Peyer's patch (tissue), 4 donors: ENCODE measurements around the gene BCKDK.

ENCODE experiments used
- POLR2A ChIP-seq, 2 donors: fragments of 450-650 bp; IDR thresholded peaks; one replicate each; pipeline ENCODE4 v1.5.1; 2017; ENCODE audit warnings: antibody characterized with exemption in 2 of 2, mild to moderate bottlenecking in 2 of 2, moderate library complexity in 2 of 2
- TF ChIP-seq, protein P1 (sequence below), 6 experiments: fragments of 450-650 bp in 4 of 6; fragments of 200-600 bp in 2 of 6; sonication (generic) in 1 of 6; IDR thresholded peaks; one replicate each; pipeline ENCODE4 v1.5.1; 2017 to 2019; ENCODE audit warnings: antibody characterized with exemption in 6 of 6, mild to moderate bottlenecking in 3 of 6, moderate library complexity in 1 of 6

DNA sequence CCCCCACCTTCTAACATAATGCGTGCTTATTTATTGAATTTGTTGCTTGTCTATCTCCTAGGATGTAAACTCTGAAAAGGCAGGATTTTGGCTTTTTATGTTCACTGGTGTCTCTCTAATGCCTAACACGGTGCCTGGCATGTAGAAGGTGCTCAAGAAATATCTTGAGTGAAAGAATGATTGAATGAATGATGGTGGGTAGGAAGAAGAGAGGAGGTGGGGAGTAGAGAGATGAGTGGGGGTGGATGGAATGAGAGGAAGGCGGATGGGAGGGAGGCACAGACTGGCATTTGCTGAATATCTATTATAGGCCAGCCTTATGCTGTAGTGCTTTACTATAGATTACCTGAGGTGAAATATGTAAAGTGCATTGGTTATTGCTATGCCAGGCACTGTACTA, 39.4 kb downstream of the BCKDK start:
- TF ChIP-seq, protein P1, sequence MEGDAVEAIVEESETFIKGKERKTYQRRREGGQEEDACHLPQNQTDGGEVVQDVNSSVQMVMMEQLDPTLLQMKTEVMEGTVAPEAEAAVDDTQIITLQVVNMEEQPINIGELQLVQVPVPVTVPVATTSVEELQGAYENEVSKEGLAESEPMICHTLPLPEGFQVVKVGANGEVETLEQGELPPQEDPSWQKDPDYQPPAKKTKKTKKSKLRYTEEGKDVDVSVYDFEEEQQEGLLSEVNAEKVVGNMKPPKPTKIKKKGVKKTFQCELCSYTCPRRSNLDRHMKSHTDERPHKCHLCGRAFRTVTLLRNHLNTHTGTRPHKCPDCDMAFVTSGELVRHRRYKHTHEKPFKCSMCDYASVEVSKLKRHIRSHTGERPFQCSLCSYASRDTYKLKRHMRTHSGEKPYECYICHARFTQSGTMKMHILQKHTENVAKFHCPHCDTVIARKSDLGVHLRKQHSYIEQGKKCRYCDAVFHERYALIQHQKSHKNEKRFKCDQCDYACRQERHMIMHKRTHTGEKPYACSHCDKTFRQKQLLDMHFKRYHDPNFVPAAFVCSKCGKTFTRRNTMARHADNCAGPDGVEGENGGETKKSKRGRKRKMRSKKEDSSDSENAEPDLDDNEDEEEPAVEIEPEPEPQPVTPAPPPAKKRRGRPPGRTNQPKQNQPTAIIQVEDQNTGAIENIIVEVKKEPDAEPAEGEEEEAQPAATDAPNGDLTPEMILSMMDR (IDR thresholded peaks at IDR 0.05): no peak
- no peak for TF ChIP-seq POLR2A (IDR thresholded peaks at IDR 0.05)
